COR-L47 (cell line): ENCODE results near the gene CTCFL.
A peak's percentile ranks its signal among the peaks of the same experiment; 100 is the strongest.

Experiments
- DNase-seq: peaks from one replicate; lab custom pipeline; 2025; lab: John Stamatoyannopoulos, UW

The CTCFL gene

GRCh38 chr20:57559658-57560553, 35.0 kb upstream of the CTCFL start:
- no peak for DNase-seq

- DNase-seq = no peak
These were observed 34.3 kb upstream of the CTCFL start for GRCh38 chr20:57559289-57559634.

- no peak for DNase-seq
These were observed 33.8 kb upstream of the CTCFL start for GRCh38 chr20:57558614-57559288.

DNA sequence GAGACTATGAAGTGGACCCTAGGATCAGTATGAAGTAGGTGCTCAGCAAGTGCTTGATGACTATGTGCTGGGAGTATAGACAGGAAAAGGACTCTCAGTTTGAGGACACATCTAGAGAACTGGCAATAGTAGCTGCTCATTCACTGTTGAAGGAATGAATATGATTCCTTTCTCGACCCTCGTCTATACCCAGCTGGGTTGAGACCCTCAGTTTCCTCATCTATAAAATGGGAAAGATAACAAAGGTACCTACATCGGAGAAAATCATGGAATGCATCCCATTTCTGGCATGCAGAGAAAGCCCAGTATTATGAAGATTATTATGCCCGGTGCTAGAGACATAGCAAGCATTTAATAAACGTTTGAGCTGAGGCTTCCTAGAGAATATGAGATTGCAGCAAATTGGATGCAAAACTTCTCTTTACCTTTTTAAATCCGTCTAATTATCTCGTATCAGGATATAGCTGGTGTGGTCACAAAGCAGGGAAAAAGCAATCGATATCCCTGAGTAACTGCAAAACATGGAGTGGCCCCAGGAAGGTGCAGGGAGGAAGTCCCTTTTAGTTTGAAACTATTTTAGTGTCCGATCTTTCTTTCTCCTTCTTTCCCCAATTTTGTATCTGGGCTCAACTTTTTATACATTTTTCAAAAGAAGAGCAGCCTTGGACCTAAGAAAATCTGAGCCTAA, 33.1 kb upstream of the CTCFL start:
- no peak for DNase-seq

DNA sequence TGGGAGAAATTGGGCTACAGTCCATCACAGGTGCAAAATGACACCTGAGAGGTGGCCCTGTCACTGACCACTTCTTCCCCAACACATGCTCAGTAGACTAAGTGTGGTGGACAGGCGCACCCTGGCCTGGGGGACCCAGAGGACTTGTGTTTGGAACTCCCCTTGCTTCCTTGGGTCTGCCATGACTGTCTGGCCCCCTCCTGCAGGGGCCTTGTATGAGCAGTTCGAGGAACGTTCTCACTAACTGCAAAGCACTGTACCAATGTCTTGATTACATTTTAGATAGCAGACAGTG, 32.0 kb upstream of the CTCFL start:
- no peak for DNase-seq

GRCh38 chr20:57555457-57556184, 30.7 kb upstream of the CTCFL start:
- no peak for DNase-seq

GRCh38 chr20:57553376-57554018, 28.6 kb upstream of the CTCFL start:
- peak; percentile 27 for DNase-seq

DNA sequence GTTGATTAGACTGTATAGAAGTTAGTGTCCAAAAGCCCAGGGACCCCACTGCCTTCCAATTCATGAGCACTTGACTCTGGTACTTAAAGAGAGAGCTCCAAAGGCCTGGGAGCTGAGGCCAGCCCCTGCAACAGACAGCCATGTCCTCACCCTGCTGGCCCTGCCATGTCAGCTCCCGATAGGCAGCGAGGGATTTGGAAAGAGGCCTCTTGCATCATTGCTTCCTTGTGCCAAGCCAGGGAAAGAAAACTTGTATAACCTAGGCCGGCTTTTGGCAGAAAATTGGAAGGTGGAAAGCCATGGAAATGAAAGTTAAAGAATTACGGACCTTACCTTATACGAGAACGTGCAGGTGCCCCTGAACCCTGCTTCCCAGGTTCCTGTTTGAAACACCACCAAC, 27.5 kb upstream of the CTCFL start:
- DNase-seq = no peak

DNA sequence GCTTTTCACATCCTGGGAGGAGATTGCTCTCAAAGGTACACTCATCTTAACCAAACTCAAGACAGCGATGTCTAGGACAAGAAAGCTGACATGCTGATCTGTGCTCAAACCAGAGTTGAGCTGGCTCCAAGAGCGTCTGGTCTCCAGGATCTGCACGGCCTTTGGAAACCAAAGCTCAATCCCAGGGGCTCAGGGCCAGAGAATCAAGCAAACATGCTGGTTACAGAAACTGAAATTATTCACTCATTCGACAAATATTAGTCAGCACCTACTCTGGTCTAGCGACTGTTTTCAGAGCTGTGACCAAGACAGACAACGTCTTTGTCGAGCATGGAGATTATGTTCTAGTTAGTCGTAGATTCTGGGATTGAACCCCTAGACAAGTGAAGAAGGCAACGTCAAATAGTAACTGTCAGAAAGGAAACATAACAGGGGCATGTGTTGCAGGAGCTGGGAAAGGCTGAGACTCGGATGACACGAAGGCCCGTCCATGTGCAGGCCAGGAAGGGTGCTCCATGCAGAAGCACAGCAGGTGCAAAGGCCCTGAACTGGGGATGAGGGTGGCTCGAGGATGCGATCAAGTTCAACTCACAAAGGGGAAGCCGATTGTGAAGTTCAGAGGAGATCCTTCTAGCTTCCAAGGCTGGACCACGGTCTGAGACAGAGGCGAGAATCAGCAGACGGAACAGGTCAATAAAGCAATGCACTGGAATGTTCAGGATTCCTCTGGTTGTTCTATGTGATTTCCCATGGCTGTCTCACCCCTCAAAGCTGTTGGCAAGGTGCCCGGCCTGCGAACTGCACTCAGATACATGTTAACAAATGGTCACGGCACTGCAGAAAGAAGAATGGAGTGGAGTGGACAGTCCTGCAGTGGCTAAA, 23.5 kb upstream of the CTCFL start:
- DNase-seq = no peak

- no peak for DNase-seq
These were observed 22.2 kb upstream of the CTCFL start for GRCh38 chr20:57546956-57547649.

GRCh38 chr20:57545927-57546662, 21.2 kb upstream of the CTCFL start:
- DNase-seq = no peak

- DNase-seq = no peak
These were observed 20.1 kb upstream of the CTCFL start for GRCh38 chr20:57544838-57545564.

GRCh38 chr20:57543754-57544153, 18.8 kb upstream of the CTCFL start:
- DNase-seq = no peak

GRCh38 chr20:57540890-57541580, 16.1 kb upstream of the CTCFL start:
- DNase-seq = no peak

- DNase-seq = no peak
These were observed 14.9 kb upstream of the CTCFL start for GRCh38 chr20:57539889-57540288.

DNA sequence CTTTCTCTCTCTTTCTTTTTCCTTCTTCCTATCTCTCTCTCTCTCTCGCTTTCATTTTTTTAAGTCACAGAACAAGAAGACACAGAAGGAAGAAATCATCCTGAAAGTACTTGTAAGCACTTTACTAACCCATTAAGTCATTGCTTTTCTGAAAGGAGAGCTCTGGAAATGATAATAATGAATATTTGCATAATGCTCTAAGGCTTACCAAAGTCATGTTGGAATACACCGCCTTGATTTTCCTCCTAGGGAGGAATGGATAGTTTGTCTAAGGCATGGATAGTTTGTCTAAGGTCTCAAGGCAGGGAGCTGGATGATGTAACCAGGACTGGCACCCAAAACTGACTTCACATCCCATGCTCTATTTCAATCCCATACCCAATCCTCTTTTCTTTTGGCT, 12.9 kb upstream of the CTCFL start:
- DNase-seq = no peak

GRCh38 chr20:57536771-57537724, 12.1 kb upstream of the CTCFL start:
- DNase-seq = no peak
